Pancreas (tissue), 10 donors: ENCODE measurements around the gene PPARA. TPM values are rescaled to one million over a fixed set of nuclear protein-coding genes. Genes with fewer than 3 reads are reported as not detected.
"Not testable (repeated sequence)": the region's sequence is repeated elsewhere in the genome, so short reads cannot be mapped to it uniquely, and the experiment has no call there.

ENCODE experiments used
- ATAC-seq, 4 donors: fragments of 200-7000 bp; cut with Tn5 transposase; one replicate each; pipeline versions ENCODE4 v1.8.0 to v1.9.1; 2020; ENCODE audit warnings: mild to moderate bottlenecking in 4 of 4, moderate library complexity in 4 of 4
- DNase-seq, 6 donors: peaks; one replicate each; pipeline ENCODE4 v3.0.0-alpha.2; 2020
- FAIRE-seq: peaks from 2 replicates; lab custom pipeline; 2012; peaks lifted over from hg19 to GRCh38; lab: Jason Lieb, UNC
- H3K27ac ChIP-seq, 4 donors: fragments of 200-600 bp; sonication (generic); 1 replicate in 3 of 4; 2 replicates in 1 of 4; pipeline versions ENCODE4 v1.5.0 to v1.8.0; 2020
- H3K27me3 ChIP-seq, 4 donors: fragments of 200-600 bp; one replicate each; pipeline ENCODE4 v1.8.0; 2021
- H3K36me3 ChIP-seq, 3 donors: fragments of 200-600 bp; sonication (generic) in 1 of 3; one replicate each; pipeline versions ENCODE4 v1.5.0 to v1.8.0; 2020 to 2021
- H3K4me1 ChIP-seq, 3 donors: fragments of 200-600 bp; one replicate each; pipeline ENCODE4 v1.8.0; 2021
- H3K4me3 ChIP-seq, 4 donors: fragments of 200-600 bp; sonication (generic) in 2 of 4; one replicate each; pipeline versions ENCODE4 v1.5.0 to v1.8.0; 2020 to 2021
- H3K9me3 ChIP-seq, 4 donors: fragments of 200-600 bp; one replicate each; pipeline ENCODE4 v1.8.0; 2021
- CTCF ChIP-seq, 4 donors: fragments of 200-600 bp; sonication (generic) in 3 of 4; IDR thresholded peaks; one replicate each; pipeline versions ENCODE4 v1.5.0 to v1.8.0; 2021; ENCODE audit warnings: antibody characterized with exemption in 4 of 4
- WGBS, 2 donors: extraction: QIAGEN DNeasy Blood & Tissue Kit; methylation state at CpG; one replicate each; pipeline ENCODE4 v1.1.7; 2013; 5-methylcytosine and 5-hydroxymethylcytosine counted together
- intact Hi-C, 3 donors: fragments of 100-400 bp; cut with DNase I; formaldehyde crosslinking; loops; one replicate each; pipeline versions ENCODE4 v1.11.1 to v1.14.2; 2022
- polyA plus RNA-seq, 2 donors: library from polyadenylated mRNA; stranded (reverse); fragments of 200-250 nt; gene quantifications; one replicate each; pipeline ENCODE4 v1.2.3, GENCODE V29; 2013
- total RNA-seq, 6 donors: library from RNA; stranded (reverse); fragmentation: NEBNext Ultra II Directional in 4 of 6; extraction: Animal tissue kit (Norgen Biotek cat#: 25700) in 4 of 6; gene quantifications; one replicate each; pipeline versions ENCODE4 v1.2.1 to v1.2.4, GENCODE V29; 2021 to 2023
- donor health status: healthy with polysubstance abuse.
- donor health status: DM: no; HTN: no; CAD: no; lungs with moderate emphysema.
- donor health status: DM: no; HTN: no; CAD: no.
- donor health status: control.
- donor health status: control.
- donor health status: Bipolar disorder and iron deficiency.
- donor health status: DM: yes; HTN: yes; CAD: no.
- donor health status: DM: no; HTN: no; CAD: no.
- donor health status: DM: no; HTN: no; CAD: no.
- donor health status: DM: yes; HTN: yes; CAD: no.

Gene PPARA
- total and polyA plus RNA-seq, 8 donors, result 4.1 to 24.5 (median 14.7) TPM

- intact Hi-C loops, result no loop called here
- FAIRE-seq, result no peak
- Histone ChIP-seq H3K36me3 (no peaks in the 10 kb centered on the region), H3K27ac (no peak overlapping the region), H3K4me3 (no peak overlapping the region), H3K27me3 (no peaks in the 10 kb centered on the region), H3K9me3 (no peaks in the 10 kb centered on the region), H3K4me1 (peaks cover 0 to 4% (median 3%) of the 10 kb centered on the region in 3 donors)
- no peak for TF ChIP-seq CTCF (IDR thresholded peaks at IDR 0.05)
- ATAC-seq, result no peak
- DNase-seq, result peak in 3 of 6 donors; percentile 15 to 48 (median 20)
- 79 to 81% methylated on average over 14 of the region's 14 CpGs for WGBS, 2 donors
Measured at GRCh38 chr22:46137218-46137766, 13.0 kb upstream of the PPARA start.

- WGBS, 2 donors, result 86 to 92% methylated on average over 14 of the region's 14 CpGs
- no peaks in the 10 kb centered on the region for H3K27me3 ChIP-seq
- FAIRE-seq (no peak), ATAC-seq (no peak), DNase-seq (peak in 2 of 6 donors; percentile 13 to 39)
- no peak for TF ChIP-seq CTCF (IDR thresholded peaks at IDR 0.05)
- no peaks in the 10 kb centered on the region for H3K36me3 ChIP-seq
- intact Hi-C loops, result no loop called here
- H3K4me3 ChIP-seq, result no peak overlapping the region
- no peaks in the 10 kb centered on the region for H3K9me3 ChIP-seq
- H3K4me1 ChIP-seq, result peaks cover 0 to 4% (median 3%) of the 10 kb centered on the region in 3 donors
- no peak overlapping the region for H3K27ac ChIP-seq
Measured at GRCh38 chr22:46138058-46138797, 12.1 kb upstream of the PPARA start.

GRCh38 chr22:46139417-46139816, 10.9 kb upstream of the PPARA start:
- H3K4me1 ChIP-seq, H3K27me3 ChIP-seq, H3K36me3 ChIP-seq, H3K9me3 ChIP-seq, FAIRE-seq, H3K4me3 ChIP-seq, intact Hi-C loops: not testable (repeated sequence)
- H3K27ac ChIP-seq, result peak overlapping the region in 3 of 4 donors; percentile 31 to 75 (median 48)
- ATAC-seq (peak; percentile 46 to 68 (median 52)), DNase-seq (peak in 3 of 6 donors; percentile 22 to 39 (median 31))
- WGBS, 2 donors, result 54 to 62% methylated on average over 9 of the region's 9 CpGs

DNA sequence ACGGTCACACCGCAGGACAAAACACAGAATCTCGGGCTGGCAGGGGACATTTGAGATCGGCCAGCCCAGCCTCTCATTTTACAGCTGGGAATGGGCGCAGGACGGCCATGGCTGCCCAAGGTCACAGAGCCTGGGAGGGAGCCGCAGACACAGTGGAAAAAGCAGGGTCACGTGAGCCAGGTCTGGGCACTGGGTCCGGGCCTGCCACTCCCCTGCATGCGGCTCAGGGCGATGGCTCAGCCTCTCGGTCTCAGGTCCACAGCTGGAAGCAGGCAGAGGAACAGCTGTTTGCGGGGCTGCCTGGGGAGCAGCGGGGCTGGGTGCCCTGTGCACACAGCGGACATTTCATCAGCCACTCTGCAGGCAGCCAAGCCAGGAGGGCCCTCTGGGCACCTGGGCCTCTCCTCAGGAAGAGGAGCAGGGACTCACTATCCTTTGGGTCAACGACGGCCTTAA, 10.4 kb upstream of the PPARA start:
- ATAC-seq, result peak; percentile 87 to 96 (median 92)
- Histone ChIP-seq H3K27ac (peak overlapping the region in 3 of 4 donors; percentile 31 to 75 (median 48)), H3K4me1 (peaks cover 0 to 4% (median 3%) of the 10 kb centered on the region in 3 donors), H3K36me3 (no peaks in the 10 kb centered on the region), H3K9me3 (no peaks in the 10 kb centered on the region), H3K4me3 (no peak overlapping the region), H3K27me3 (no peaks in the 10 kb centered on the region)
- no peak for FAIRE-seq
- TF ChIP-seq CTCF (IDR thresholded peaks at IDR 0.05), result no peak
- intact Hi-C loops, result loop anchor here in 1 of 3 donors (10.0 kb wide), 1 partner anchor 105 kb away; no protein-coding TSS in a partner anchor
- DNase-seq, result peak in 5 of 6 donors; percentile 62 to 82 (median 70)
- WGBS, 2 donors, result 37 to 43% methylated on average over 17 of the region's 17 CpGs

GRCh38 chr22:46140989-46141928, 9.1 kb upstream of the PPARA start:
- ATAC-seq, result no peak

More at GRCh38 chr22:46140989-46141928, 9.1 kb upstream of the PPARA start:
- peaks cover 0 to 4% (median 3%) of the 10 kb centered on the region in 3 donors for H3K4me1 ChIP-seq
- intact Hi-C loops, result loop anchor here in 1 of 3 donors (10.0 kb wide), 1 partner anchor 104 kb away; no protein-coding TSS in a partner anchor
- no peak for TF ChIP-seq CTCF (IDR thresholded peaks at IDR 0.05)
- no peaks in the 10 kb centered on the region for H3K36me3 ChIP-seq
- WGBS, 2 donors, result 92% methylated on average over 16 of the region's 16 CpGs
- H3K27ac ChIP-seq, result no peak overlapping the region
- no peaks in the 10 kb centered on the region for H3K9me3 ChIP-seq
- H3K4me3 ChIP-seq, result no peak overlapping the region
- FAIRE-seq (no peak), DNase-seq (peak in 1 of 6 donors; percentile 31)
- no peaks in the 10 kb centered on the region for H3K27me3 ChIP-seq
